Smooth muscle cell of the brain vasculature (primary cell): Measurements from ENCODE around the gene MBNL1.
"Not testable (repeated sequence)": the region's sequence is repeated elsewhere in the genome, so short reads cannot be mapped to it uniquely, and the experiment has no call there.

Source experiments
- DNase-seq: peaks from one replicate; pipeline ENCODE4 v3.0.0-alpha.2; 2012; ENCODE audit warnings: low read depth, low spot score

The MBNL1 gene

DNA sequence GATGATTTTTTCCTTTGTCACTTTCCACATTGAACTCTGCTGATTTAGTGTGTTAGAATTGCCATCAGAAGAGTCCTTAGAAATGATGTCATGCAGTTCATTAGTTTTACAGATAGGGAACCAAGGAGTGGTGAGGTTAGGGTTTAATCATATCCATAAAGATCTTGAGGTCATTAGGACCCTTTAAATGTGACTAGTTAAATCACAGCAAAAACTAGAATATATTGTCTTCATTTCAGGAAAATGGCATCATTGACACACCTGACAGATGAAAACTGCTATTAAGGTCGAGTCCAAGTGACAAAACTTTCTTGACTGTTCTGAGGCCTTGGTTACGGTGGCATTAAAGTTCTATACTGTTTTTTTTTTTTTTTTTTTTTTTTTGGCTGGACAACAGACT is 50.5 kb downstream of the MBNL1 start:
- DNase-seq: no peak

DNA sequence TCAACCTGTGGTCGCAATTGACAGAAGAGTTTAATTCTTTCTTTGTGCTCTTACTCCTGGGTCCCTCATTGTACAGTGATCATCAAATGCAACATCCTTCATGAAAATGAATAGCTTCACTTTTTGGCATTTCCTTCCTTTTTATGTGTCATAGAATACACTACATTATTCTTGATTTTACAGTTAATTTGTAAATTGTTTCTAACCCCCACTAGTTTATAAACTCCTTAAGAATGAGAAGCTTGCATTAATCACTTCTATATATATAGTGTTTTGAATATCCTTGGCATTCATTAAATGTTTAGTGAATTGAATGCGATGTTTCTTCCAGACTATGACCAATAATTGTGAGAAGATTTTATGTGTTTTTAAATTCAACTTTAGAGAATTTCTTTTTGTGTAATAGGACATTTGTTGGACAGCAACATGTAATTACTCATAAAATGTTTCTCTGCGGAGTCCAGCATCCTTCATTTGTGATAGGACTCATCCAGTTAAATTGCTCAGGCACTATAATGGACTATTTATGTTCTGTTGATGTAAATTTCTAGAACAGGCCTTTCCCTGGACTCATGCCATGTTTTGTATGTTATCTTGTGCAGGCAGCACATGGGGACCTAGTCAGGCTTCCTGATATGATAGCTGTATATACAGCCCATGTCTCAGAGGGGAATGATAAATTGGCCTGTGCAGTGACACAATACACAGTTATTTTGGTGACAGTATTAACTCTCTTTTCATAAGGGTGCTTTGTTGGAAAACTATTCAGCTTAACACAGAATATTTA is 51.3 kb downstream of the MBNL1 start:
- DNase-seq: no peak

DNA sequence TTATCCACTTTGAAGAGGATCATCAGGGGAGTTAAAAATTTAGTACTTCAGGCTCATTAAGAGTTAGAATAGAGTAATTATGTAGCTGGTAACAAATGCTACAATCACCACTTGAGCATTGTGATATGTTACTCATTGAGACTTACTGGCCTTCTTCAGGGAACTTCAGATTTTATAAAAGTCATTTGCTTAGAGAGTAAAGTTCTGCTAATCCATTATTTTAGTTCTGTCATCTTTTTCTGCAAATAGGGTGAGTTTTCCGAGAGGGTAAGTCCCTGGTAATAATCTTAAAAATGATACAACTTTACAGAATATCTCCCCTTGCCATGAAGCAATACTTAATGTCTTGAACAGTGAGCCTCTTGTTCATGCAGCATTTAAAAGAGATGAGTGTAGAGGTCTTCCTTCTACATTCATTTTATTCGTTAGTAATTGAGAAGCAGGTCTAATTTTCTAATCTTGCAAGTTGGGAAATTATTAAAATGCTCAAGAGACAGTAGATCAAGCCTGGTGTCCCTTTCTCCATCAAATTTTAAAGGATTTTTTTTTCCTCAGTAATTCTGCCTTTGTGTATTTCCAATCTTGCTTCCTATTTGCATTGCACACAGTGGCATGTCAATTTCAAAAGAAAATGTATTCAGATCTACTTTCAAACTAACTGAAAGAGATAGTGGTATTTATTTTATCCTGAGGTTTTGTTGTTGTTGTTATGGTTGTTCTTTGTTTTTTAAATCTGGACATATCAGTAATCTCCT is 52.6 kb downstream of the MBNL1 start:
- DNase-seq: no peak

DNA sequence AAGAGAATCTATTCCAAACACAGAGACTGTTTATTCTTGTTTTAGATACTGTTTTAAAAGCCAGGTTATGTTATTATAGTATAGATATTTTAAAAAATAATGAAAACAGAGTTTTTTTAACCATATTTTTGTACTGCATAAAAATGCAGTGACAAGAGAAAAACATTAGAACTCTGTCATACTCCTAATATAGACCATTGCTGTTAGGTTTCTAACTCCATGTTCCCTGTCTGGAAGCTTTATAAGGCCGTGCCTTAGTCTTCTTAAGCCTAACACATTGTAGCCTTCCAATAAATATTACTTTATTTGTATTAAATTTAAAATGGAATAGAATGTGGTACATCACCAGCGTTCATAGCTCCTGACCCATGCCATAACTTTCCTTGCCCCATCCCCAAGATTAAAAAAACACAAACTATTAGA is 53.2 kb downstream of the MBNL1 start:
- no peak for DNase-seq

DNA sequence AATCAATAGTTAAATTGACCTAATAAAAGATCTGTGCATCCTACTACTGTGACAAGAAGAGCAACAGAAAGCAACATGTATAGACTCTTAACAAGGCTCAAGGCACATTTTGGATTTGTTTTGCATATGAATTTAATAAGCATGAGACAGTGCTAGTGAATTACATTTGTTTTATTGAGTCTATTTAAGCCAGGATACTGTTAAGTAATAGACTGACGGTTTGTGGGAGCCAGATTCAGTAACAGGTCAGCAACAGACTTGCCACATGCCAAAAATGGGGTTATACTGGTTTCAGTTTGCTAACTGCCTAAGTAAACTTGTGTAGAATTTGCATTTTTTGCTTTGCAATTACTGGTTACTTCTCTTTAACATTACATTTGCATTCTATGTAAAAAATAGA is 54.0 kb downstream of the MBNL1 start:
- DNase-seq: no peak

DNA sequence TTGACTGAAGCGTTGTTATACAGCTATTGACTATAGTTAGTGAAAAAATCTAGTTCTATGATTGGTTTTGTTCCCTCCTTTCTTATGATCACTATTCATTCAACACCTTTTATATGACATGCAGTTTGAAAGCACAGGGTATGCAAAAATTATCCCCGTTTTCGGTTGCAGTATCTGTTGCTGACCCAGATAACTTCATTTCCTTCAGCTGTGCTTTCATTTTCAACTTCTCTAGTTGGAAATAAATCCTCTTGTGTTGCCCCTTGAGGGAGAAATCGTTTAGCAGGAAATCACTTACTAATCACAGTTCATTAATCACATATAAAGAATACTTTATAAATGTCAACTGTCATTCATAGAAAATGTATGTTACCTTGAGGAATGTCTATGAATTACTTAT is 55.1 kb downstream of the MBNL1 start:
- DNase-seq: no peak

DNA sequence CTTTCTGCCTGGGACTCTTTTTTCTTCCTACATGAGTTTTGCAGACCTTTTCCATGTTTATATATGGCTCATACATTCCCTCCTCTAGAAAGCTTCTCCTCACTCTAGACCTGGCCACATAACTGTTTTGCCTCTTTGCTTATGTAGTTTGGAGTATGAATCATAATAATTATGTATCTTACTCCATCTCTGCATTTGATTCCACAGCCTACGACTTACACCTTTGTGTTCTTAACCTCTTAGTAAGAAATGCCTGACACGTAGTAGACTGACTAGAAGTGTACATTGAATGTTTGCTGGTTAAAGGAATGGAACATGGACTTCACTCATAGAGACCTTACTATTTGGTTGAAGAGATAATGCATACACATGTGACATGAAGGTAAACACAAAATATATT is 56.4 kb downstream of the MBNL1 start:
- no peak for DNase-seq

DNA sequence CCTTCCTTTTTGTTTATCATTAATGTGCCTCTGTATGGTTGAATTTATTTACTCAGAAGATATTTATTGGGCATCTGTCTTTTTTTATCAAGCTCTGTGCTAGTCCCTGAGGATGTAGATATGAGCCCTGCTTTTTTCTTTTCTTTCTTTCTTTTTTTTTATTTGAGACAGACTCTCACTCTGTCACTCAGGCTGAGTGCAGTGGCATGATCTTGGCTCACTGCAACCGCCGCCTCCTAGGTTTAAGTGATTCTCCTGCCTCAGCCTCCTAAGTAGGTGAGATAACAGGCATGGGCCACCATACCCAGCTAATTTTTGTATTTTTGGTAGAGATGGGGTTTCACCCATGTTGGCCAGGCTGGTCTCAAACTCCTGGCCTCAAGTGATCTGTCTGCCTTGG is 58.5 kb downstream of the MBNL1 start:
- no peak for DNase-seq

DNA sequence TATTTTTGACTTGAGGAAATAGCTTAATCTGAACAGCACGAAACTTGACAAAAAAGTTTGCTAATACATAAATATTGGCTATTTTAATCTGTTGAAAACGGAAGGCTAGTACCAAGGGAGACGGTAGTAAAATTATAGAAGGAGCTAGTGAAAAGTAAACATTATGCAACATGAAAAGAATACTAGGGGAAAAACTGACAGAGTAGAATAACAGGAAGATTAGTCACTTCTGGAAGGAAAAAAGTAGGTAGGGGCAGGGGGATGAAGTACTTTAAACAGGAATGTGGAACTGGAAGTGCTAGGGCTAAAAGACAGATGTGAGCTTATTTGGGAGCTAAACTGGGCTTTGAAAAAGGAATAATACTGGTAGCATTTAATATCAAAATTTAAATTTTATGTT is 60.1 kb downstream of the MBNL1 start:
- peak; percentile 40 for DNase-seq

DNA sequence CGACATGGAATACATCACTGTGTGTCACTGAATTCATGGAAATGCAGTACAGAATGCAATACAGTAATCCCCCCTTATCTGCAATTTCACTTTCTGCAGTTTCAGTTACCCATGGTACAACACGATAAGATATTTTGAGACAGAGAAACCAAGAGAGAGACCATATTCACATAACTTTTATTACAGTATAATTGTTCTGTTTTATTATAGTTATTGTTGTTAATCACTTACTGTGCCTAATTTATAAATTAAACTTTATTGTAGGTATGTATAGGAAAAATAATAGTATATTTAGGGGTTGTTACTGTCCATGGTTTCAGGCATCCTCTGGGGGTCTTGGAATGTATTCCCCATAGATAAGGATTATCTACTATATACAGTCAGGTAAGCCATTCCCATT is 61.8 kb downstream of the MBNL1 start:
- no peak for DNase-seq

DNA sequence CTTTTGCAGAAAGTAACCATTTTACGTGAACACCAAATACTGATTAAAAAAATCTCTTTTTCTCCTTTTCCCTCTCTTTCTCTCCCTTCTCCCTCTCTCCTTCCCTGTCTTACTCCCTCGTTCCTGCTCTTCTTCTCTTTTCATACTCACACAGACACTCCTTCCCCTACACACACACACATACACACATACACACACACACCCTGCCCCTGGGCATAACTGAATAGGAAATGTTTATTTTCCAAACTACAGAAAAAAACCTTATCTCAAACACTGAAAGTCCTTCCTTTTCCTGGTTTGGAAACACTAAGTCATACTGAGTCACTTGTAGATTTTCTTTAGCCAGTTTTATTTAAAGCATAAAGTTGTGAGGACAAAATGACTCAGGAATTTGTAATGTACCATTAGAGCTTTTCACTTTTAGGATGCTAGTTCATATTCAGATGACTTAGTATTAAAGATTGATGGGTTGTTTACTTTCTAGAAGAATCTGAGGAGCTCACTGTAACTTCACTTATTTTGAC is 62.4 kb downstream of the MBNL1 start:
- DNase-seq: no peak

DNA sequence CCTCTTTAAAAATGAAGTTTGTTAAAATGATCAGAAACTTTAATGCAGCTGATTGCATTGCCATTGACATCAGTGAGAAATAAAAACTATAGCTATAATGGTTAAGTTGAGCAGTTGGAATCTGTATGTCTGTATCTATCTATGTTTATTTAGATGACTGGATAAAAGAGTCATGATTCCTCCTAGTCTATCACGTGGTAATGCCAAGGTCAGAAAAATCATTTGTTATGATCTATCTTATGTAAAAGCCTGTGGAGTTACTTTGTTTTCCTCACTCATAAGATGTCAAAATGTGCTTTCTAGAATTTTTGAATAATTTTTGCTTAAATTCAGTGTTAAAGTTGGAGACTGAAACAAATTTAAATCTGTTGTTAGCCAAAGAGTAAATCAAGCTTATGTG is 63.3 kb downstream of the MBNL1 start:
- DNase-seq: no peak

DNA sequence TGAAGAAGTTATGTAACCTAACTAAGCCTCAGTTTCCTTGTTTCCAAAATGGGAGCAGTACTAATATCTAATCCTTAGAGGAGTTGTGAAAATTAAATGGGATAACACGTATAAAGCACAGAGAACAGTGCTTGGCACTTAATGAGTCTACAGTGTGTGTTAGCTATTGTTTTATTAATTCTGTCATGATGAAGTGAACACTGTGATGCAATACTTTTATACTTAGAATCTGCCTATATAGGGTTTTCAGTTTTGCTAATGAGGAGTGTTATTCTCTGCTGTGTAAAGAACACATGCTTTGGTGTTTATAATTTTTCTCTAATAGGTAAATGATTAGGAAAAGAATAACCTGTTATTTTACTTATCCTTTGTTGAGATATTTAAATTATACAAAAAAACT is 65.2 kb downstream of the MBNL1 start:
- no peak for DNase-seq

DNA sequence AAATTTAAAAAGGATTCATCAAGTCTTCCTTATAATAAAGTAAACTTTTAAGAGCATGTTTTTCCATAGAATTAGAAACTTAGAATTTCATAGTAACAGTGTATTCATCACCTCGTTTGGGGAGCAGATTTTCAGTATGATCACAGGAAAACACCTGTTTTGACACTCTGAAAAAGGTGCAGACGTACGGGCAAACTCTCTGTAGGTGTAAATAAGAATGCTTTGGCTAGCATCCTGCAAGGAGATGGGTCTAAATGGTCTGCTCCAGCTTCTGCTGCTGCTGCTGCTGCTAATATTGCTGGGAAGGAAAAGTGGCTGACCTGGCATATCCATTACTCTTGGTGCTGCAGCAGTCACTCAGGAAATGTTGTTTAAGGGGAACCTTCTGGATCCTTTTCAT is 66.0 kb downstream of the MBNL1 start:
- DNase-seq: no peak

DNA sequence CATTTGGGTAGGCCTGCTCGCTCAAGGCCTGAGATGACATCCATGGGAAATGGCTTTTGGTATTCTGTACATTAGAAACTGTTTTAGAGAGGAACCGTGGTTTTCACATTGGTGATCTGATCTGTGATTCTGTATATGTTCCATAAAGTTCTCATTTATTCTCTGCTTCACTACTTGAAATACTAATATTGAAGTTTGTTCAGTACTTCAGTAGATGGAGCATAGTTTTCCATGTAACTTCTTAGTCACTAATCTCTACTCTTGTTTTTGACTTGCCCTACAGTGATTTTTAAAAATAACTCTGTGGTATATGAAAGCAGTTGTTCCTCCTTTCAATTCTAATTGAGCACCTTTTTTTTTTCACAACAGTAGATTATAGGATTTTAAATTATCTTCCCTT is 66.5 kb downstream of the MBNL1 start:
- no peak for DNase-seq

DNA sequence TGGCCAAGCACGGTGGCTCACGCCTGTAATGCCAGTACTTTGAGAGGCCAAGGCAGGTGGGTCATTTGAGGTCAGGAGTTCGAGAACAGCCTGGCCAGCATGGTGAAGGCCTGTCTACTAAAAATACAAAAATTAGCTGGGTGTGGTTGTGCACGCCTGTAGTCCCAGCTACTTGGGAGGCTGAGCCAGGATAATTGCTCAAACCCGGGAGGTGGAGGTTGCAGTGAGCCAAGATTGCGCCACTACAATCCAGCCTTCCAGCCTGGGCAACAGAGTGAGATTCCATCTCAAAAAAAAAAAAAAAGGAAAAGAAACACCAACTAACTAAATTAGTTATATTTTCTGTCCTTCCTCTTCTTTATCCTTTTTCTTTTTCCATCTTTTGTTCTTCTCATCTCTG is 68.6 kb downstream of the MBNL1 start:
- not testable (repeated sequence) for DNase-seq

DNA sequence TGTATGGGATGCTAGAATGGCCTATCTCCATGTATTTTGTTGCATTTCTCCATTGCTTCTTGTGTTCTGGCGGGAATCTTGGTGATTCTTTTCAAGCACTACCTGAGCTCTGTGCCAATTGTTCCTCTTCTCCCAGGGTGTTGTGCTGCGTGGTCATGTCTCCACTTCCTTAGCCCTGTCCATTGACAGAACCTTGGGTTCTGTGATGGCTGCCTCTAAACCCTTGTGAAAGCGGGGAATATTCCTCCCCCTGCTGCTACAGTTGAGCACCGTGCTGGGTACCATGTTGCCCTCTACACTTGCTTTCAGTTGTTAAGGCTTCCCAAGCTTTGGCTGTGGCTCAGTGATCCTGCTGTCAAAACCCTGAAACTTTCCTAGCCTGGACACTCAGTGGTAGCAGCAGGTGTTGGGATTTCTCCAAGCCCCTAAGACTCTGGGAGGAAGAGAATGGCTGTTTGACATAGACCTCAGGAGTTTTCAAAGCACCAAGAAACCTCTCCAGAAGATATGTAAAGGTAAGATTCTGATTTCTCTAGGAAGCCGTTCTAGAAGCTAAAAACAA is 69.5 kb downstream of the MBNL1 start:
- DNase-seq: no peak

DNA sequence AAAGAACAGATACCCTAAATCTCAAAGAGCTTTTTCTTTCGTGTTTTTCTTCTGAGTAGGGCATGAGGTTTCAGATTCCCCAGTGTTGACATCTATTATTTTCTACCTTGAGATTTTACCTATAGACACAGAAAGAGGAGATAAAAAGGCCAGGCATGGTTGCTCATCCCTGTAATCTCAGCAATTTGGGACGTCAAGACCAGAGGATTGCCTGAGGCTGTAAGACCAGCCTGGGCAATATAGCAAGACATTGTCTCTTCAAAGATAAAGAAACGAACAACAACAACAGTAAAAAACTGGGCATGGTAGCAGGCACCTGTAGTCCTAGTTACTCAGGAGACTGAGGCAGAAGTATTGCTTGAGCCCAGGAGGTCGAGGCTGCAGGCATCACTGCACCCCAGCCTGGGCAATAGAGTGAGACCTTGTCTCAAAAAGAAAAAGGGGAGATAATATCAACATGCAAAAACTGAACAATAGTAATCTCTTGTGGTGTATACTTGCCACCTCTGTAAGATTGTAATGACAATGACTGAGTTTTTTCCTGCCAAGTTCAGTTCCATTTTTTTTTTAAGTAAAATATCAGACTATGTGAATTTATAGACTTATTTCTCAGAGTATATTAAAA is 71.3 kb downstream of the MBNL1 start:
- no peak for DNase-seq

DNA sequence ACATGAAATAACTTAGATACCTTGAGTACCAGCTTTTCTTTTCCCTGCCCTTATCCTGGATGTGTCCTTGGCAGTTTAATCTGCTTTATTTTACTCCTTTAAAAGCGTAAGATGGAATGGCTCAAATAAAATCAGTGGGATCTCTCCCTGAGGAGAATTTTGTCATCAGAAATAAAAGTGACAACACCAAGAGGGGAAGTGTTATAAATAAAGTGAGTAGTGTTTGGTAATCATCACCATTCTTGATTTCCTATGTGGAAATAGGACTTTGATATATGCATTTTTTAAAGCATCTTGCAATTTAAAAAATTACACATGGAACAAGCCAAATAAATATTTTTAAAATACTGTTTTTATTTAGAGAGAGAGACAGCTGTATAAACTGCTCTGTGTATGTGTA is 76.5 kb downstream of the MBNL1 start:
- DNase-seq: no peak

DNA sequence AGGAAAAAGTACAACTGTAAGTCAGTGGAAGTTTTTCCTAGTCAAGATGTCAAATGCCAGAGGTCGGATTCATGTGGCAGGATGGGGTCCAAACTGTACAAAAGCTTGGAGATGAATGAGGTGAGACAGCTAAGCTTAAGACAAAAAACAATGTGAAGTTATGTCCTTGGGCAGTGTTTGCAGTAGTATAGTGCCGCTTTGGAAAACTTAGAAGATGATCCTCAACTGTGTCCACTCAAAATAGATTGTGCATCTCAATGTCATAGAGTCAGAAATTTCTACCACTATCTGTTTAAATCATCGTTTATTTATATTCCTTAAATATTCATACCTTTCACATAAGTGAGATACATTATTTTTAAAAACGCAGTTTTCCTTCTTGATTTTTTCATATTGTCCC is 77.3 kb downstream of the MBNL1 start:
- DNase-seq: no peak

DNA sequence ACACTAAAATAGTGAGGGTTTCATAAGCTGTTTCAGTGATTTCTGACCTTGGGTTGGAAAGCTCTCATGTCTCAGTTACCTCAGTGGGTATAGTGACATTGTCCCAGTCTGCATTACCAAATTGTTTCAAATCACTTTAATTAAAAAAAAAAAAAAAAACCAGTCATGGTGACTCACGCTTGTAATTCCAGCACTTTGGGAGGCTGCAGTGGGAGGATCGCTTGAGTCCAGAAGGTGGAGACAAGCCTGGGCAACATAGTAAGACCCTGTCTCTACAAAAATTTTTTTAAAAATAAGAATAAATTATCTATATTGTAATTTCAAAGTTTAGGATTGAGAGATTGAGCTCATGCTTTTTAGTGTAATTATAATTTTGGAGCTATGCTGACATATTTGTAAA is 78.0 kb downstream of the MBNL1 start:
- DNase-seq: no peak

DNA sequence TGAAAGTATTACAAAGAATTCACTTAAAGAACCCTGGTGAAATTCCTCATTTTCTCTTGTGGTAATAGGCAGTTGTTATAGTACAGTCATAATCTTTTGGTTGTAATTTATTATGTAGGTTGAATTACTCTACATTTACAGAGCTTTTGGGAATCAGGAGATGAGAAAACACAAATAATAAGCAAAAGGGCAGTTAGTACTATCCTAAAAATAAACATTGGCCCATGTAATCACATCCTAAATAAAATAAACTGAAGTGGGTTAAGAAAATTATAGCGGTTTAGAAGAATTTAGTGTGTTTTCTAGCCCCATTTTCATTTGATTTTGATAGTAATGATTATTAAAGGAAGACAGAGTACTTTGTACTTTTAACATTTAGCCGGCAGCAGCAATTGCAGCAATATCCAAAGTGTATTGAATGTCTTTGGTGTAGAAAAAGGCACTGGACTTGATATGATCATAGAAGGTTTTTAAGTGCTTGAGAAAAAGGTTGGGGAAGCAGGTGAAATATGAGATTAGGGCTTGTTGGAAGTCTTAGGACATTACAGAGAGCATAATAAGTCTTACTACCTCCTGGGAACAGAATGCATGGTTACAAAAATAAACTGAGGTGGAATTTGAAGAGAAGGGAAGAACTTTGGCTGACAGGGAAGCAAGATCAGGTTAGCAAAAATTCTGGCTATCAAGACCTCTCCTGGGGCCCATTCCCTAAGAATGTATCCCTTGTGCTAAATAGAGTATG is 79.9 kb downstream of the MBNL1 start:
- DNase-seq: no peak
